Stimulated activated CD8-positive, alpha-beta memory T cell treated with anti-CD3 and anti-CD28 coated beads, Interleukin-15, amount 100 ng/mL, for 24 hours (primary cell): ENCODE measurements around the gene EMC10.
"Not testable (repeated sequence)": the region's sequence is repeated elsewhere in the genome, so short reads cannot be mapped to it uniquely, and the experiment has no call there.

Experiments
- DNase-seq: peaks from one replicate; pipeline ENCODE4 v3.0.0-alpha.2; 2020; ENCODE audit warnings: low read depth

Gene EMC10

GRCh38 chr19:50476224-50476906 is at the start of gene EMC10, which contains the start of gene GARIN5A:
Gene EMC10, plus strand, starts transcription at chr19:50476507. Its CDS starts 38 bp downstream, at chr19:50476545.
Gene GARIN5A, minus strand, starts transcription at chr19:50476848. Its CDS starts 460 bp downstream, at chr19:50476388.
- DNase-seq, result peak; percentile 79

- DNase-seq, result no peak
These were observed 48.9 kb upstream of the EMC10 start for GRCh38 chr19:50427318-50427925.

- DNase-seq, result no peak
These were observed 48.3 kb upstream of the EMC10 start for GRCh38 chr19:50427997-50428425.

- DNase-seq, result no peak
These were observed 47.4 kb upstream of the EMC10 start for GRCh38 chr19:50428772-50429463.

GRCh38 chr19:50430888-50431342 is 45.4 kb upstream of the EMC10 start:
- no peak for DNase-seq

- peak; percentile 85 for DNase-seq
These were observed 44.7 kb upstream of the EMC10 start for GRCh38 chr19:50431343-50432220.

- DNase-seq, result no peak
These were observed 43.9 kb upstream of the EMC10 start, which contains the start of gene MYBPC2 for GRCh38 chr19:50432221-50433028. Gene MYBPC2, plus strand, starts transcription at chr19:50432892. Its CDS starts 62 bp downstream, at chr19:50432954.

- no peak for DNase-seq
These were observed 42.8 kb upstream of the EMC10 start for GRCh38 chr19:50433201-50434180.

GRCh38 chr19:50434525-50434924 is 41.8 kb upstream of the EMC10 start:
- no peak for DNase-seq

- DNase-seq, result no peak
These were observed 41.1 kb upstream of the EMC10 start for GRCh38 chr19:50435221-50435620.

- DNase-seq, result no peak
These were observed 40.7 kb upstream of the EMC10 start for GRCh38 chr19:50435627-50436026.

- DNase-seq, result no peak
These were observed 38.4 kb upstream of the EMC10 start for GRCh38 chr19:50437862-50438449.

- not testable (repeated sequence) for DNase-seq
These were observed 37.2 kb upstream of the EMC10 start for GRCh38 chr19:50439130-50439529.

- DNase-seq, result no peak
These were observed 32.2 kb upstream of the EMC10 start for GRCh38 chr19:50444059-50444458.

GRCh38 chr19:50447053-50447452 is 29.3 kb upstream of the EMC10 start:
- no peak for DNase-seq

GRCh38 chr19:50447750-50448149 is 28.6 kb upstream of the EMC10 start:
- DNase-seq, result no peak

GRCh38 chr19:50449236-50449899 is 26.9 kb upstream of the EMC10 start:
- DNase-seq, result no peak

GRCh38 chr19:50450369-50451222 is 25.7 kb upstream of the EMC10 start:
- no peak for DNase-seq
